H1 (cell line): ENCODE data around the gene GPR37. TPM values are rescaled to one million over a fixed set of nuclear protein-coding genes. Genes with fewer than 3 reads are reported as not detected.

Experiments
- CHD7 ChIP-seq: fragments of 300-600 bp; sonication (generic); IDR thresholded peaks from 2 replicates; pipeline ENCODE4 v1.7.1; 2012; ENCODE audit warnings: low read length, moderate library complexity, mild to moderate bottlenecking, inconsistent platforms; ENCODE audit not compliant: insufficient replicate concordance
- polyA plus RNA-seq, 7 experiments: library from polyadenylated mRNA; depleted of rRNA in 3 of 7; stranded (reverse) in 5 of 7; unstranded in 2 of 7; fragments of >200 nt in 5 of 7; fragments of 200-250 nt in 2 of 7; gene quantifications; 1 replicate in 5 of 7; 2 replicates in 1 of 7; 4 replicates in 1 of 7; pipeline versions ENCODE4 v1.2.1 to v1.2.3, GENCODE V29; 2011 to 2013; ENCODE audit warnings: missing spikeins in 2 of 7, mixed read lengths in 2 of 7
- total RNA-seq: library from RNA; stranded (reverse); fragmentation: NEBNext Ultra II Directional; extraction: Animal tissue kit (Norgen Biotek cat#: 25700); gene quantifications from 2 replicates; pipeline ENCODE4 v1.2.1, GENCODE V29; 2021

The GPR37 gene
- total and polyA plus RNA-seq, 2 of the 8 experiments (the other 6 are each of a cell fraction or from before 2014, with no cell fraction given) = 1.5 to 17.4 TPM

GRCh38 chr7:124718032-124718766, 47.4 kb downstream of the GPR37 start (continued):
- no peak for TF ChIP-seq CHD7
